ENCODE measurements around the gene LRRC32.

The LRRC32 gene

GRCh38 chr11:76699451-76700091, 29.0 kb upstream of the LRRC32 start:
- DNase-seq = no peak

GRCh38 chr11:76698321-76699043, 27.9 kb upstream of the LRRC32 start:
- DNase-seq = no peak

GRCh38 chr11:76696756-76697155, 26.2 kb upstream of the LRRC32 start:
- DNase-seq = no peak

GRCh38 chr11:76695771-76696170, 25.2 kb upstream of the LRRC32 start:
- DNase-seq = no peak

- no peak for DNase-seq
Measured at GRCh38 chr11:76695133-76695532, 24.6 kb upstream of the LRRC32 start.

- DNase-seq = peak; percentile 21
Measured at GRCh38 chr11:76694664-76695063, 24.1 kb upstream of the LRRC32 start.

- no peak for DNase-seq
Measured at GRCh38 chr11:76693806-76694205, 23.3 kb upstream of the LRRC32 start.

- no peak for DNase-seq
Measured at GRCh38 chr11:76692956-76693355, 22.4 kb upstream of the LRRC32 start.

- no peak for DNase-seq
Measured at GRCh38 chr11:76691655-76692054, 21.1 kb upstream of the LRRC32 start.

GRCh38 chr11:76690736-76691135, 20.2 kb upstream of the LRRC32 start:
- no peak for DNase-seq

GRCh38 chr11:76689313-76690260, 19.0 kb upstream of the LRRC32 start:
- no peak for DNase-seq

- no peak for DNase-seq
Measured at GRCh38 chr11:76688146-76688545, 17.6 kb upstream of the LRRC32 start.

GRCh38 chr11:76686261-76687079, 15.9 kb upstream of the LRRC32 start:
- DNase-seq = no peak

GRCh38 chr11:76685831-76686230, 15.3 kb upstream of the LRRC32 start:
- DNase-seq = no peak

- DNase-seq = no peak
Measured at GRCh38 chr11:76685237-76685636, 14.7 kb upstream of the LRRC32 start.

GRCh38 chr11:76684516-76684915, 14.0 kb upstream of the LRRC32 start:
- no peak for DNase-seq

GRCh38 chr11:76683161-76684095, 12.9 kb upstream of the LRRC32 start:
- DNase-seq = no peak

GRCh38 chr11:76682684-76683083, 12.1 kb upstream of the LRRC32 start:
- no peak for DNase-seq

GRCh38 chr11:76682106-76682505, 11.6 kb upstream of the LRRC32 start:
- no peak for DNase-seq

GRCh38 chr11:76680518-76681425, 10.2 kb upstream of the LRRC32 start:
- peak; percentile 42 for DNase-seq

All from NCI-H226 (cell line).